Pons (tissue), 1 donor: Measurements from ENCODE around the gene HIVEP3.
A peak's percentile ranks its signal among the peaks of the same experiment; 100 is the strongest.

Experiments used
- DNase-seq: peaks from one replicate; pipeline ENCODE4 v3.0.0-alpha.2; 2016; ENCODE audit warnings: low spot score

The HIVEP3 gene

GRCh38 chr1:41872074-41872473 lies 46.6 kb downstream of the HIVEP3 start:
- no peak for DNase-seq

DNA sequence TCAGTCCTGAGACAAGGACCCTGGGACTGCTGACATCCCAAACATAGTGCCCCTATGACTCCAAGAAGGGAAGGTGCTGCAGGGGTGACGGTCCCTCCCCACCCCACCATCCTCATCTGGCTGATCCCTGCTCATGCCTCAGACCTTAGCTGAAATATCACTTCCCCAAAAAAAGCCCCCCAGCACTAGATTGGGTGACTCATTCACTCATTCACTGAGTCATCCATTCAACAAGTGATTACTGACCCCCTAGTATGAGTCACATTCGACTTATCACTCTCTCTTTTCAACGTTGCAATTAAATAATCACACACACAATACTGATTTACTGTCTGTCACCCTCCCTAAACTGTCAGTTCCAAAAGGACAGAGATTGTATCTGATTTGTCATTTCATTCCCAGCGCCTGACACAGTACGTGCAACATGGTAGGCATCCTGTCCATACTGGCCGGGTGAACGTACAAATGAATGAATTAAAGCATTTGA lies 48.6 kb downstream of the HIVEP3 start:
- no peak for DNase-seq

GRCh38 chr1:41868241-41868998 lies 50.3 kb downstream of the HIVEP3 start:
- no peak for DNase-seq

DNA sequence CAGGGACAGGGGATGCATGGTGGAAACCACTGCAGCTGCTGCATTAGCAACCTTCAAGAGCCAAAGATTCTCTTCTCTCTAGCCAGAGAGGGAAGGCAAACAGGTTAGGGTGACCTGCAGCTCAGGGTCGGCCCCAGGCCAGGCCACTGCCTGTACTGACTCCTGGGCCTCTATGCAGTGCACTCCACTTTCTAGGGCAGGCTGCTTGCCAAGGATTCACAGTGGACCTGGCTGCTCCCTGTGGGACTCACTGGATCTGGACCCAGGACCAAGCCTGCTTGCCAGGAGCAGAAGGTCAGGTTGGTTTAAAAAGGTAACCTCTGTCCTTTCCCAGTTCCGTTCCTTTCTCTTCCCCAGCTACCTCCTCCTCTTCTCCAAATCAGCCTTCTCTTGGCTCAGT lies 52.4 kb downstream of the HIVEP3 start:
- DNase-seq = no peak

DNA sequence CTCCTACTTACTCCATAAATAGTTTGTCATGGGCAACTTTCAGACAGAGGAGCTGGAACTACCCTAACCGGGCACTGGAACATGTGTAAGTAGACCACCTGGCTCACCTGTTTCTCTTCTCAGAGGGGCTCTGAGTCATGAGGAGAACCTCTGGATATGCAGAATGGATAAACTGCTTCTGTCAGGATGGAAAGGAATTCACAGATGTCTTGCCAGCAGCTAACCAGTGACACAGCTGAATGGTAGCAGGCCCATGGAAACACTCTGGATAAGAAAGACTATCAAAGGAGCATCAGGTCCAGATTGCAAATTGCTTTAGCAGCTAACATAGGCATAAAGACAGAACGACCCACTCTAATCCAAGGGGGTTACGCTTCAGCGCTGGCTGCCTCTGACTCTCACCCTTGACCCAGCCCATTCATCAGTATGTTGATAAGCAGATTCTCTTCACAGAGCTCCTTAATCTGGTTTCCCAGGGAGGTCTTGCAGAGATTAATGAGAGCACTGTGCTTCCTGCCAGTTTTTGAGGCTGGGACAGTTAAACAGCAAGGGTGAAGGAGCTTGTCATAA lies 54.2 kb downstream of the HIVEP3 start:
- DNase-seq = no peak

- DNase-seq = no peak
Observed at GRCh38 chr1:41863718-41864117, 55.0 kb downstream of the HIVEP3 start.

GRCh38 chr1:41862384-41863221 lies 56.1 kb downstream of the HIVEP3 start:
- DNase-seq = no peak

GRCh38 chr1:41861535-41862383 lies 57.0 kb downstream of the HIVEP3 start:
- no peak for DNase-seq

DNA sequence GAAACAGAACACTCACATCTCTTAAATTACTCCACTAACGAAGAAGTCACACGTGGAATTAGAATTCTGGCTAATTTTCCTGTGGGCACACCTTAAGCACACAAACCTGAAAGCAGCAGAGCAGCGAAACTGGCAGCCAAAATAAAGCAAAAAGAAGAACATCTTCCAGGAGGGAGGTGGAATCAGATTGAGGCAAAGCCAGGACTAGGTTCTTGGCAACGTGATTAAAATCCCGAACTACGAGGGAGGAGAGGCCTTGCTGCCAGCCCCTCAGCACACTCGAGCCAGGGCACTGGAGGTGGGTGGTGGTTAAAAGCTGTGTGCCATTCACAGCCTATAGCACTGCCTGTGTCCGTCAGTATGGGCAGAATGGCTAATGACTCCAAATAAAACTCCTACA lies 58.0 kb downstream of the HIVEP3 start:
- DNase-seq = no peak

DNA sequence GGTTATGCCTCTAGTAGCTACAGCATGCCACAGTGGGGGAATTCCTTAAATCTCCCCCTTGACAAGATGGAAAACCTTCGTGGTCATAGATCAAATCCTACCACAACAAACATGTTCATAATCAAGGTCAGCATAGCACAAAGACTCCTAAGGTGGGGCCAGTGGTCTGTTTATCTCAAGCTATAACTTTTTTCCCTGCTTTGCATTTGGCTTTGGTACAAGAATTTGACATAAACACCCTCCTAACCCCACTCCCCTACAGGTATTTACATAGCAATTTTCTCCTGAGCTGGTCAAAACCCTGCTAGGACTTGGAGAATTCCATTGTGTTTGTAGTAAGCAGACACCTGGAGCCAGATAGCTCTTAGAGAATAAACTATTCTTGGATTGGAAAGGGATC lies 58.5 kb downstream of the HIVEP3 start:
- no peak for DNase-seq

GRCh38 chr1:41859686-41860085 lies 59.0 kb downstream of the HIVEP3 start:
- DNase-seq = no peak

- DNase-seq = no peak
Observed at GRCh38 chr1:41856944-41857285, 61.8 kb downstream of the HIVEP3 start.

DNA sequence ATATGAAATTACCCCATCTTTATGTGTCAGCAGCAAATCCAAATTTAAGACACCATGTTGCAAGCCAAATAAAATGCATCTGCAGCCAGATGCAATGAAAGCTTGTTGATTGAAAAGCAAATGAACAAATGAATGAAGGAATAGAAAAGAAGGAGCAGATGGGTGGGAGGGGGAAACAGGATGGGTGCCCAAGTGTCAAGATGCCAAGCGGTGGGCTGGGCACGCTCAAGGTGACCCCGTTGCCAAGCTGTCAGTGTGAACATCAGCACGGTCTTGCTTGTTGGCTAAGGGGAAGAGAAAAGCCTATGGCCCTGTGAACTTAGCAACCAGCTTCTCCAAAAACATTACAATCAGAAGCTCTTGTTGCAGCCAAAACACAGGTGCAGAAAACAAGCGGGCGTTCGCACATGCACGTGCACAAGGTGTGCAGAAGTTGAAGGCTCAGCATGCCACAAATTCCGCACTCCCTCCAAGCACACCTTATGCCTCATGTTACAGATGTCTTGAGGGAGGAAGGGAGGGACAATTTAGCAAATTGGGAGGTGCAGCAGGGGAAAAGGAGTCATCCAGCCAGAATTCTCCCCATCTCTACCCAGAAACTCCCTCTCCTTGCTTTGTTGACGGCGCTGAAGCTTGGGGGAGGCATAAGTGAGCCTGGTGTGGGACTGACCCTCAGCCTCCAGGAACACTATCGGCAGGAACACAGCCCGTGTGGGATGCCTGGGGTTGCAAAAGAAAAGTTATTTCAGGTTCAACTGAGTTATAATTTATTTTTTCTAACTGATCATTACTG lies 62.4 kb downstream of the HIVEP3 start:
- no peak for DNase-seq

DNA sequence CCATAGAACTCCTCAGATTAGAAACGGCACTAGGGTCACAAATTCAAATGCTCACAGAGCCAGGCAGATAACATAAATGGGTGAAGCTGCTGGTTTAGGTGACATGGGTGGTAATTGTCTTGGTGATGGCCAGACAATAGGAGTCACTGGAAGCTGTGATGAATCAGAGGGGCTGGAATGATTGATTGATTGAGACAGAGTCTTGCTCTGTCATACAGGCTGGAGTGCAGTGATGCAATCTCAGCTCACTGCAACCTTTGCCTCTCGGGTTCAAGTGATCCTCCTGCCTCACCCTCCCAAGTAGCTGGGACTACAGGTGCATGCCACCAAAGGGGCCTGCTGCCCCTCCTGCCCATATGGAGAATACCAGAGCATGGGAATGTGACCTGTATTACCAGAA lies 63.0 kb downstream of the HIVEP3 start:
- no peak for DNase-seq

GRCh38 chr1:41853907-41854306 lies 64.8 kb downstream of the HIVEP3 start:
- DNase-seq = no peak

GRCh38 chr1:41852091-41852490 lies 66.6 kb downstream of the HIVEP3 start:
- DNase-seq = no peak

GRCh38 chr1:41851589-41851988 lies 67.1 kb downstream of the HIVEP3 start:
- DNase-seq = peak; percentile 62

- DNase-seq = no peak
Observed at GRCh38 chr1:41850029-41850428, 68.7 kb downstream of the HIVEP3 start.

DNA sequence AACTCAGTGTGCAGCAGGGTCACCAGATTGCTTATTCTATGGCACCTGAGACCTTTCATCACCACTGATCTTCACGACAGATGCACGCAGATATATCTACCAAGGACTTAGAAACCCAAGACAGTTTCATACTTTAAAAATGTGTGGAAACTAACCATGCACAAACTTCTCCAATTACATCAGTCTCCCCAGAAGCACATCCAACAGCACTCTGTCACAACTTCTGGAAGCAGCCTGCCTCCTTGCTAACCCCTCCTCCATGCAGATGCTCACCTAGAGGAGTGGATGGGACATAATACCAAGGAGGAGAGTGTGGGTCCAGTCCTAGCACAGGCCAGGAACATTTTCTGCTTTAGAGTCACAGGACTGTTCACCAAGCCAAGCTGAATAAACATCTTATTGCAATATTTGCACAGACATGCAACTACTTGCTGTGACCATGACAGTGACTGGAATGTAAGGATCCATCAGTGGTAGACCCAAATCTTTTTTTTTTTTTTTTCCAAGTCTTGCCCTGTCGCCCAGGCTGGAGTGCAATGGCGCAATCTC lies 69.4 kb downstream of the HIVEP3 start:
- no peak for DNase-seq

- no peak for DNase-seq
Observed at GRCh38 chr1:41848216-41848952, 70.3 kb downstream of the HIVEP3 start.
